Thymus (tissue), 11 donors: Measurements from ENCODE around the gene CLK4. TPM values are rescaled to one million over a fixed set of nuclear protein-coding genes. Genes with fewer than 3 reads are reported as not detected.
"Not testable (repeated sequence)": the region's sequence is repeated elsewhere in the genome, so short reads cannot be mapped to it uniquely, and the experiment has no call there.

ENCODE experiments used
- DNase-seq, 9 donors: peaks; one replicate each; pipeline ENCODE4 v3.0.0-alpha.2; 2013; ENCODE audit warnings: low spot score in 9 of 9, low read depth in 6 of 9, missing footprints in 1 of 9
- H3K27ac ChIP-seq, 2 donors: one replicate each; pipeline ENCODE4 v1.5.1; 2013; ENCODE audit warnings: control low read depth in 1 of 2, low read depth in 1 of 2, low read length in 1 of 2, mild to moderate bottlenecking in 1 of 2, moderate library complexity in 1 of 2
- H3K27me3 ChIP-seq, 2 donors: one replicate each; pipeline ENCODE4 v1.5.1; 2013; ENCODE audit warnings: low read length in 1 of 2; ENCODE audit not compliant: control insufficient read depth in 2 of 2, insufficient read depth in 1 of 2
- H3K36me3 ChIP-seq, 2 donors: one replicate each; pipeline ENCODE4 v1.5.1; 2013; ENCODE audit warnings: low read length in 1 of 2, mild to moderate bottlenecking in 1 of 2, moderate library complexity in 1 of 2; ENCODE audit not compliant: control insufficient read depth in 2 of 2, insufficient read depth in 2 of 2
- H3K4me1 ChIP-seq, 2 donors: one replicate each; pipeline ENCODE4 v1.5.1; 2013; ENCODE audit warnings: low read length in 2 of 2; ENCODE audit not compliant: control insufficient read depth in 2 of 2, insufficient read depth in 2 of 2
- H3K4me3 ChIP-seq, 2 donors: one replicate each; pipeline ENCODE4 v1.5.1; 2013; ENCODE audit warnings: low read length in 2 of 2, control low read depth in 1 of 2, mild to moderate bottlenecking in 1 of 2
- H3K9me3 ChIP-seq, 2 donors: one replicate each; pipeline ENCODE4 v1.5.1; 2013; ENCODE audit warnings: low read length in 1 of 2, mild to moderate bottlenecking in 1 of 2; ENCODE audit not compliant: control insufficient read depth in 2 of 2, insufficient read depth in 1 of 2
- WGBS: extraction: QIAGEN DNeasy Blood & Tissue Kit; methylation state at CpG from one replicate; pipeline ENCODE4 v1.1.7; 2013; 5-methylcytosine and 5-hydroxymethylcytosine counted together
- polyA plus RNA-seq: library from polyadenylated mRNA; stranded (reverse); fragments of 200-250 nt; gene quantifications from one replicate; pipeline ENCODE4 v1.2.3, GENCODE V29; 2013
- total RNA-seq: library from RNA; stranded (reverse); fragments of 120-200 nt; gene quantifications from one replicate; pipeline ENCODE4 v1.2.4, GENCODE V29; 2013
- donor health status: healthy.

Gene CLK4
- total and polyA plus RNA-seq, 2 donors = 58.0 to 103 TPM

GRCh38 chr5:178585421-178585820, 41.4 kb downstream of the CLK4 start:
- H3K27me3 ChIP-seq = peaks cover 28 to 56% of the 10 kb centered on the region in 2 donors
- not testable (repeated sequence) for H3K9me3 ChIP-seq, H3K4me1 ChIP-seq, H3K36me3 ChIP-seq, H3K27ac ChIP-seq, H3K4me3 ChIP-seq
- peak in 4 of 9 donors; percentile 13 to 60 (median 50) for DNase-seq
- WGBS = 87% methylated on average over 11 of the region's 11 CpGs

GRCh38 chr5:178583279-178583678, 43.6 kb downstream of the CLK4 start:
- Histone ChIP-seq H3K4me3 (no peak overlapping the region), H3K4me1 (no peaks in the 10 kb centered on the region), H3K36me3 (no peaks in the 10 kb centered on the region), H3K27me3 (peaks cover 13 to 54% of the 10 kb centered on the region in 2 donors), H3K9me3 (peaks cover 3 to 6% of the 10 kb centered on the region in 2 donors), H3K27ac (no peak overlapping the region)
- WGBS = 89% methylated on average over 8 of the region's 8 CpGs
- no peak for DNase-seq

- peaks cover 3 to 6% of the 10 kb centered on the region in 2 donors for H3K9me3 ChIP-seq
- H3K4me3 ChIP-seq = no peak overlapping the region
- DNase-seq = no peak
- H3K4me1 ChIP-seq = no peaks in the 10 kb centered on the region
- H3K27ac ChIP-seq = no peak overlapping the region
- no peaks in the 10 kb centered on the region for H3K36me3 ChIP-seq
- H3K27me3 ChIP-seq = peaks cover 18 to 54% of the 10 kb centered on the region in 2 donors
- 93% methylated on average over 13 of the region's 13 CpGs for WGBS
These were observed 44.6 kb downstream of the CLK4 start for GRCh38 chr5:178582291-178582690.

- no peaks in the 10 kb centered on the region for H3K36me3 ChIP-seq
- peaks cover 24 to 53% of the 10 kb centered on the region in 2 donors for H3K27me3 ChIP-seq
- no peaks in the 10 kb centered on the region for H3K4me1 ChIP-seq
- H3K4me3 ChIP-seq = no peak overlapping the region
- 91% methylated on average over 3 of the region's 3 CpGs for WGBS
- H3K9me3 ChIP-seq = peaks cover 3 to 6% of the 10 kb centered on the region in 2 donors
- DNase-seq = no peak
- H3K27ac ChIP-seq = no peak overlapping the region
These were observed 45.2 kb downstream of the CLK4 start for GRCh38 chr5:178581621-178582020.

GRCh38 chr5:178580271-178580955, 46.4 kb downstream of the CLK4 start:
- H3K4me1 ChIP-seq = no peaks in the 10 kb centered on the region
- peaks cover 1 to 3% of the 10 kb centered on the region in 2 donors for H3K9me3 ChIP-seq
- H3K36me3 ChIP-seq = no peaks in the 10 kb centered on the region
- H3K27ac ChIP-seq = no peak overlapping the region
- no peak overlapping the region for H3K4me3 ChIP-seq
- DNase-seq = no peak
- 93% methylated on average over 15 of the region's 15 CpGs for WGBS
- peaks cover 35 to 53% of the 10 kb centered on the region in 2 donors for H3K27me3 ChIP-seq

GRCh38 chr5:178577944-178578343, 48.9 kb downstream of the CLK4 start:
- peaks cover 43 to 73% of the 10 kb centered on the region in 2 donors for H3K27me3 ChIP-seq
- H3K4me3 ChIP-seq = no peak overlapping the region
- WGBS = 96% methylated on average over 7 of the region's 7 CpGs
- H3K9me3 ChIP-seq = no peaks in the 10 kb centered on the region
- no peaks in the 10 kb centered on the region for H3K36me3 ChIP-seq
- H3K4me1 ChIP-seq = no peaks in the 10 kb centered on the region
- no peak for DNase-seq
- H3K27ac ChIP-seq = no peak overlapping the region

GRCh38 chr5:178577376-178577839, 49.4 kb downstream of the CLK4 start:
- Histone ChIP-seq H3K9me3 (no peaks in the 10 kb centered on the region), H3K4me1 (no peaks in the 10 kb centered on the region), H3K4me3 (no peak overlapping the region), H3K36me3 (no peaks in the 10 kb centered on the region), H3K27ac (no peak overlapping the region), H3K27me3 (peaks cover 43 to 75% of the 10 kb centered on the region in 2 donors)
- no peak for DNase-seq
- 29% methylated on average over 31 of the region's 31 CpGs for WGBS

- Histone ChIP-seq H3K27me3 (peaks cover 43 to 72% of the 10 kb centered on the region in 2 donors), H3K36me3 (no peaks in the 10 kb centered on the region), H3K27ac (no peak overlapping the region), H3K4me3 (no peak overlapping the region), H3K4me1 (no peaks in the 10 kb centered on the region), H3K9me3 (no peaks in the 10 kb centered on the region)
- DNase-seq = no peak
- 5% methylated on average over 92 of the region's 92 CpGs for WGBS
These were observed 50.1 kb downstream of the CLK4 start for GRCh38 chr5:178576591-178577351.

- H3K27me3 ChIP-seq = peaks cover 36 to 52% of the 10 kb centered on the region in 2 donors
- H3K27ac ChIP-seq = no peak overlapping the region
- no peak for DNase-seq
- no peak overlapping the region for H3K4me3 ChIP-seq
- 93% methylated on average over 7 of the region's 7 CpGs for WGBS
- no peaks in the 10 kb centered on the region for H3K4me1 ChIP-seq
- H3K9me3 ChIP-seq = no peaks in the 10 kb centered on the region
- no peaks in the 10 kb centered on the region for H3K36me3 ChIP-seq
These were observed 53.6 kb downstream of the CLK4 start for GRCh38 chr5:178573216-178573615.
